SK-N-SH treated with all-trans-retinoic acid at 6 μM for 48 hours (cell line): ENCODE results near the gene SOX3.

Experiments used
- ATAC-seq: fragments of 200-7000 bp; cut with Tn5 transposase; 3 replicates; pipeline ENCODE4 v1.9.1; 2020; ENCODE audit warnings: mild to moderate bottlenecking, moderate library complexity
- ARNTL ChIP-seq: fragments of 450-650 bp; formaldehyde crosslinking; IDR thresholded peaks from 2 replicates; pipeline ENCODE4 v1.5.0; 2020; ENCODE audit warnings: low read depth, mild to moderate bottlenecking, moderate library complexity, borderline replicate concordance
- BACH2 ChIP-seq: fragments of 250-450 bp; sonication (Bioruptor Pico); IDR thresholded peaks from 2 replicates; pipeline ENCODE4 v1.9.0; 2021; ENCODE audit warnings: mild to moderate bottlenecking, borderline replicate concordance
- ESRRG ChIP-seq: fragments of 250-450 bp; sonication (Bioruptor Pico); IDR thresholded peaks from 2 replicates; pipeline ENCODE4 v1.6.1; 2021; ENCODE audit warnings: mild to moderate bottlenecking
- GLIS3 ChIP-seq: fragments of 250-450 bp; sonication (Bioruptor Pico); IDR thresholded peaks from 2 replicates; pipeline ENCODE4 v1.5.0; 2020; ENCODE audit warnings: mild to moderate bottlenecking, moderate library complexity
- ISL1 ChIP-seq: fragments of 250-450 bp; sonication (Bioruptor Pico); IDR thresholded peaks from 2 replicates; pipeline ENCODE4 v2.1.2; 2022; ENCODE audit warnings: mild to moderate bottlenecking, moderate library complexity
- OSR1 ChIP-seq: fragments of 250-450 bp; sonication (Bioruptor Pico); IDR thresholded peaks from 2 replicates; pipeline ENCODE4 v1.8.0; 2022; ENCODE audit warnings: moderate library complexity, mild to moderate bottlenecking, inconsistent platforms
- PPARA ChIP-seq: fragments of 250-450 bp; sonication (Bioruptor Pico); IDR thresholded peaks from 2 replicates; pipeline ENCODE4 v1.5.0; 2020; ENCODE audit warnings: mild to moderate bottlenecking, borderline replicate concordance
- RARB ChIP-seq: fragments of 250-450 bp; sonication (Bioruptor Pico); IDR thresholded peaks from 2 replicates; pipeline ENCODE4 v1.8.0; 2021; ENCODE audit warnings: mild to moderate bottlenecking, moderate library complexity
- SNAI2 ChIP-seq: fragments of 250-450 bp; sonication (Bioruptor Pico); IDR thresholded peaks from 2 replicates; pipeline ENCODE4 v1.5.0; 2020; ENCODE audit warnings: mild to moderate bottlenecking, moderate library complexity
- TCF4 ChIP-seq: fragments of 250-450 bp; sonication (Bioruptor Pico); IDR thresholded peaks from 2 replicates; pipeline ENCODE4 v1.8.0; 2021; ENCODE audit warnings: mild to moderate bottlenecking, moderate library complexity, borderline replicate concordance
- TOX ChIP-seq: fragments of 250-450 bp; sonication (Bioruptor Pico); IDR thresholded peaks from 2 replicates; pipeline ENCODE4 v1.8.0; 2021; ENCODE audit warnings: mild to moderate bottlenecking, moderate library complexity, borderline replicate concordance
- ZC3H10 ChIP-seq: fragments of 250-450 bp; sonication (Bioruptor Pico); IDR thresholded peaks from 2 replicates; pipeline ENCODE4 v1.5.1; 2021; ENCODE audit warnings: mild to moderate bottlenecking, moderate library complexity
- ZFP3 ChIP-seq: fragments of 250-450 bp; sonication (Bioruptor Pico); IDR thresholded peaks from 2 replicates; pipeline ENCODE4 v1.5.0; 2020; ENCODE audit warnings: mild to moderate bottlenecking, moderate library complexity
- ZFP30 ChIP-seq: fragments of 450-650 bp; formaldehyde crosslinking; IDR thresholded peaks from 2 replicates; pipeline ENCODE4 v1.5.0; 2022; ENCODE audit warnings: mild to moderate bottlenecking, moderate library complexity
- ZNF565 ChIP-seq: fragments of 450-650 bp; formaldehyde crosslinking; conservative IDR thresholded peaks from 2 replicates; pipeline ENCODE4 v1.5.0; 2020; ENCODE audit warnings: low read depth, mild to moderate bottlenecking, moderate library complexity
- ZNF70 ChIP-seq: fragments of 450-650 bp; formaldehyde crosslinking; IDR thresholded peaks from 2 replicates; pipeline ENCODE4 v1.5.0; 2020; ENCODE audit warnings: mild to moderate bottlenecking, moderate library complexity
- ZNF8 ChIP-seq: fragments of 450-650 bp; formaldehyde crosslinking; IDR thresholded peaks from 2 replicates; pipeline ENCODE4 v1.5.0; 2020; ENCODE audit warnings: mild to moderate bottlenecking, moderate library complexity
- TF ChIP-seq, protein P1 (sequence below): fragments of 250-450 bp; sonication (Bioruptor Pico); IDR thresholded peaks from 2 replicates; pipeline ENCODE4 v1.5.0; 2020; ENCODE audit warnings: mild to moderate bottlenecking, moderate library complexity
- TF ChIP-seq, protein P2 (sequence below): fragments of 250-450 bp; sonication (Bioruptor Pico); IDR thresholded peaks from 2 replicates; pipeline ENCODE4 v1.5.1; 2020; ENCODE audit warnings: low read depth, mild to moderate bottlenecking, moderate library complexity
- TF ChIP-seq, protein P3 (sequence below): fragments of 250-450 bp; sonication (Bioruptor Pico); IDR thresholded peaks from 2 replicates; pipeline ENCODE4 v1.8.0; 2020; ENCODE audit warnings: mild to moderate bottlenecking, moderate library complexity, borderline replicate concordance
- TF ChIP-seq, protein P4 (sequence below): fragments of 250-450 bp; sonication (Bioruptor Pico); IDR thresholded peaks from 2 replicates; pipeline ENCODE4 v1.5.1; 2021; ENCODE audit warnings: mild to moderate bottlenecking, moderate library complexity
- TF ChIP-seq, protein P5 (sequence below): fragments of 250-450 bp; sonication (Bioruptor Pico); IDR thresholded peaks from 2 replicates; pipeline ENCODE4 v1.8.0; 2021; ENCODE audit warnings: low read depth, mild to moderate bottlenecking, moderate library complexity, borderline replicate concordance

The SOX3 gene

DNA sequence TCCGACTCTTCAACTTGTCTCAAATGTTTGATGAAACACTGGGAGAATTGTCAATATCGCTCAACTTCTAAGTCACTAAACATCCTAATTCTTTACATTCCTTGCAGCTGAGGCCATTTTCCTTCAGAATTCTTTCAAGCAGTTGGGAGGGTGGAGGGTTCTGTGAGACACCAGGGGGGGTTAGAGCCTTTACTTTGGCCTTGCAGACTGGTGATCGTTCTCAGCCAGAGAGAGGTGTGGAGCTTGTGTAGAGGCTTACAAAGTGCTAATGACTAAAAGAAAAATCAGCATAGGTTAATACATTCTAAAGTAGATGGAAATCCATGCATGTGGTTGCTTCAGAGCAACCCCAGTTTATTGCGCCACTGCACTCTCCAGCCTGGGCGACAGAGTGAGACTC lies 21.3 kb upstream of the SOX3 start (continued):
- TF ChIP-seq, protein P1, sequence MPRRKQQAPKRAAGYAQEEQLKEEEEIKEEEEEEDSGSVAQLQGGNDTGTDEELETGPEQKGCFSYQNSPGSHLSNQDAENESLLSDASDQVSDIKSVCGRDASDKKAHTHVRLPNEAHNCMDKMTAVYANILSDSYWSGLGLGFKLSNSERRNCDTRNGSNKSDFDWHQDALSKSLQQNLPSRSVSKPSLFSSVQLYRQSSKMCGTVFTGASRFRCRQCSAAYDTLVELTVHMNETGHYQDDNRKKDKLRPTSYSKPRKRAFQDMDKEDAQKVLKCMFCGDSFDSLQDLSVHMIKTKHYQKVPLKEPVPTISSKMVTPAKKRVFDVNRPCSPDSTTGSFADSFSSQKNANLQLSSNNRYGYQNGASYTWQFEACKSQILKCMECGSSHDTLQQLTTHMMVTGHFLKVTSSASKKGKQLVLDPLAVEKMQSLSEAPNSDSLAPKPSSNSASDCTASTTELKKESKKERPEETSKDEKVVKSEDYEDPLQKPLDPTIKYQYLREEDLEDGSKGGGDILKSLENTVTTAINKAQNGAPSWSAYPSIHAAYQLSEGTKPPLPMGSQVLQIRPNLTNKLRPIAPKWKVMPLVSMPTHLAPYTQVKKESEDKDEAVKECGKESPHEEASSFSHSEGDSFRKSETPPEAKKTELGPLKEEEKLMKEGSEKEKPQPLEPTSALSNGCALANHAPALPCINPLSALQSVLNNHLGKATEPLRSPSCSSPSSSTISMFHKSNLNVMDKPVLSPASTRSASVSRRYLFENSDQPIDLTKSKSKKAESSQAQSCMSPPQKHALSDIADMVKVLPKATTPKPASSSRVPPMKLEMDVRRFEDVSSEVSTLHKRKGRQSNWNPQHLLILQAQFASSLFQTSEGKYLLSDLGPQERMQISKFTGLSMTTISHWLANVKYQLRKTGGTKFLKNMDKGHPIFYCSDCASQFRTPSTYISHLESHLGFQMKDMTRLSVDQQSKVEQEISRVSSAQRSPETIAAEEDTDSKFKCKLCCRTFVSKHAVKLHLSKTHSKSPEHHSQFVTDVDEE (CRISPR knock-in tag), result no peak
- no peak for TF ChIP-seq ZC3H10 (CRISPR knock-in tag)

DNA sequence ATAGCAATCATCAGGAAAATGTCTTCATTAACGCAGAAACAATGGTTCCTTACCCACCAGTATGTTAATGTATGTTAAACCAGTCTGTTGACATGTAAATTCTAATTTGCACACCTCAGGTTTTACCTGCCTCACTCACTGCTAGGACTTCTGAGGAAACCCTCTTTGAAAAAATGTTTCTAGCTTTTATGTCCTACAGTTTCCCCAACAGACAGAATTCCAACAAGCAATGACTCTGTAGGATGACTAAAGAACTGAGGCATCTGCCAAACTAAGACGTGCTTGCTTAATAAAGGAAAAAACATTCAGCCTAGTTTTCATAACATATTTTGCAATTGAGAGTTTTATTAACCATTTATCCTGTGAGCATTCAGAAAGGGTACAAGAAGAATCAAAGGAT lies 20.6 kb upstream of the SOX3 start:
- ATAC-seq, result no peak
- TF ChIP-seq ZNF8 (CRISPR knock-in tag) (no peak), ZNF70 (CRISPR knock-in tag) (no peak), ESRRG (no peak), TCF4 (CRISPR knock-in tag) (no peak), SNAI2 (no peak), OSR1 (CRISPR knock-in tag) (no peak), ZFP30 (no peak), ZFP3 (no peak), GLIS3 (no peak), RARB (no peak), PPARA (CRISPR knock-in tag) (no peak), TOX (CRISPR knock-in tag) (no peak), ISL1 (CRISPR knock-in tag) (no peak)
- TF ChIP-seq, protein P2, sequence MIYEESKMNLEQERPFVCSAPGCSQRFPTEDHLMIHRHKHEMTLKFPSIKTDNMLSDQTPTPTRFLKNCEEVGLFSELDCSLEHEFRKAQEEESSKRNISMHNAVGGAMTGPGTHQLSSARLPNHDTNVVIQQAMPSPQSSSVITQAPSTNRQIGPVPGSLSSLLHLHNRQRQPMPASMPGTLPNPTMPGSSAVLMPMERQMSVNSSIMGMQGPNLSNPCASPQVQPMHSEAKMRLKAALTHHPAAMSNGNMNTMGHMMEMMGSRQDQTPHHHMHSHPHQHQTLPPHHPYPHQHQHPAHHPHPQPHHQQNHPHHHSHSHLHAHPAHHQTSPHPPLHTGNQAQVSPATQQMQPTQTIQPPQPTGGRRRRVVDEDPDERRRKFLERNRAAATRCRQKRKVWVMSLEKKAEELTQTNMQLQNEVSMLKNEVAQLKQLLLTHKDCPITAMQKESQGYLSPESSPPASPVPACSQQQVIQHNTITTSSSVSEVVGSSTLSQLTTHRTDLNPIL, result no peak
- TF ChIP-seq, protein P3, sequence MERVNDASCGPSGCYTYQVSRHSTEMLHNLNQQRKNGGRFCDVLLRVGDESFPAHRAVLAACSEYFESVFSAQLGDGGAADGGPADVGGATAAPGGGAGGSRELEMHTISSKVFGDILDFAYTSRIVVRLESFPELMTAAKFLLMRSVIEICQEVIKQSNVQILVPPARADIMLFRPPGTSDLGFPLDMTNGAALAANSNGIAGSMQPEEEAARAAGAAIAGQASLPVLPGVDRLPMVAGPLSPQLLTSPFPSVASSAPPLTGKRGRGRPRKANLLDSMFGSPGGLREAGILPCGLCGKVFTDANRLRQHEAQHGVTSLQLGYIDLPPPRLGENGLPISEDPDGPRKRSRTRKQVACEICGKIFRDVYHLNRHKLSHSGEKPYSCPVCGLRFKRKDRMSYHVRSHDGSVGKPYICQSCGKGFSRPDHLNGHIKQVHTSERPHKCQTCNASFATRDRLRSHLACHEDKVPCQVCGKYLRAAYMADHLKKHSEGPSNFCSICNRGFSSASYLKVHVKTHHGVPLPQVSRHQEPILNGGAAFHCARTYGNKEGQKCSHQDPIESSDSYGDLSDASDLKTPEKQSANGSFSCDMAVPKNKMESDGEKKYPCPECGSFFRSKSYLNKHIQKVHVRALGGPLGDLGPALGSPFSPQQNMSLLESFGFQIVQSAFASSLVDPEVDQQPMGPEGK (CRISPR knock-in tag), result no peak
- TF ChIP-seq, protein P4, sequence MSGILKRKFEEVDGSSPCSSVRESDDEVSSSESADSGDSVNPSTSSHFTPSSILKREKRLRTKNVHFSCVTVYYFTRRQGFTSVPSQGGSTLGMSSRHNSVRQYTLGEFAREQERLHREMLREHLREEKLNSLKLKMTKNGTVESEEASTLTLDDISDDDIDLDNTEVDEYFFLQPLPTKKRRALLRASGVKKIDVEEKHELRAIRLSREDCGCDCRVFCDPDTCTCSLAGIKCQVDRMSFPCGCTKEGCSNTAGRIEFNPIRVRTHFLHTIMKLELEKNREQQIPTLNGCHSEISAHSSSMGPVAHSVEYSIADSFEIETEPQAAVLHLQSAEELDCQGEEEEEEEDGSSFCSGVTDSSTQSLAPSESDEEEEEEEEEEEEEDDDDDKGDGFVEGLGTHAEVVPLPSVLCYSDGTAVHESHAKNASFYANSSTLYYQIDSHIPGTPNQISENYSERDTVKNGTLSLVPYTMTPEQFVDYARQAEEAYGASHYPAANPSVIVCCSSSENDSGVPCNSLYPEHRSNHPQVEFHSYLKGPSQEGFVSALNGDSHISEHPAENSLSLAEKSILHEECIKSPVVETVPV (CRISPR knock-in tag), result no peak
- TF ChIP-seq, protein P1 (CRISPR knock-in tag), result no peak
- TF ChIP-seq, protein P5, sequence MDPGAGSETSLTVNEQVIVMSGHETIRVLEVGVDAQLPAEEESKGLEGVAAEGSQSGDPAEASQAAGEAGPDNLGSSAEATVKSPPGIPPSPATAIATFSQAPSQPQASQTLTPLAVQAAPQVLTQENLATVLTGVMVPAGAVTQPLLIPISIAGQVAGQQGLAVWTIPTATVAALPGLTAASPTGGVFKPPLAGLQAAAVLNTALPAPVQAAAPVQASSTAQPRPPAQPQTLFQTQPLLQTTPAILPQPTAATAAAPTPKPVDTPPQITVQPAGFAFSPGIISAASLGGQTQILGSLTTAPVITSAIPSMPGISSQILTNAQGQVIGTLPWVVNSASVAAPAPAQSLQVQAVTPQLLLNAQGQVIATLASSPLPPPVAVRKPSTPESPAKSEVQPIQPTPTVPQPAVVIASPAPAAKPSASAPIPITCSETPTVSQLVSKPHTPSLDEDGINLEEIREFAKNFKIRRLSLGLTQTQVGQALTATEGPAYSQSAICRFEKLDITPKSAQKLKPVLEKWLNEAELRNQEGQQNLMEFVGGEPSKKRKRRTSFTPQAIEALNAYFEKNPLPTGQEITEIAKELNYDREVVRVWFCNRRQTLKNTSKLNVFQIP, result no peak

DNA sequence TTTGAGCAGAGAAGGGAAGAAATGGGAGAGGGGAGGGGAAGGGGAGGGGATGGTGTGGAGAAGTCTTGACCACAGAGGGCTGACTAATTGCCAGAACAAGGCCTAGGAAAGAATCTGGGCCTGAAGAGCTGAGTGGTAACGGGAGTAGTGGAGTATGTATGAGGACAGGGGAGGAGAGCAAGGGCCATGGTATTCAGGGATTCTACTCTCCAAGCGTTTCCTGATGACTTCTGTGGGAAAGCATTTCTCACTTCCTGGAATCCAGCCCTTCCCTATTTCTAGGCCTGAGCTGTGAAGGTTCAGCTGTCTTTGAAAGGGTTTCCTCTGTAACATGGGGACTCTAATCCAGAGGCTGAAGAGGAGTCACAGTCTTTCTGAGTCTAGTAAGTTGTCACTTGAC lies 19.7 kb upstream of the SOX3 start:
- ATAC-seq, result no peak

More for the DNA sequence above, 19.7 kb upstream of the SOX3 start:
- no peak for TF ChIP-seq OSR1 (CRISPR knock-in tag)
- no peak for TF ChIP-seq GLIS3
- TF ChIP-seq ZC3H10 (CRISPR knock-in tag), result no peak
- no peak for TF ChIP-seq ZNF565 (CRISPR knock-in tag)
- TF ChIP-seq TCF4 (CRISPR knock-in tag), result no peak
- no peak for TF ChIP-seq PPARA (CRISPR knock-in tag)
- TF ChIP-seq ISL1 (CRISPR knock-in tag), result no peak
- TF ChIP-seq ARNTL (CRISPR knock-in tag), result no peak
- TF ChIP-seq BACH2 (CRISPR knock-in tag), result no peak
- TF ChIP-seq SNAI2, result no peak
- TF ChIP-seq, protein P3 (CRISPR knock-in tag), result no peak
